Cardiac muscle cell (in vitro differentiated cells and primary cell): ENCODE measurements around the gene FAM222A. TPM values are rescaled to one million over a fixed set of nuclear protein-coding genes. Genes with fewer than 3 reads are reported as not detected.

ENCODE experiments used
- DNase-seq, 2 donors: peaks; one replicate each; pipeline versions ENCODE4 v3.0.0 to v3.0.0-alpha.2; 2010 to 2017; ENCODE audit warnings: low read depth in 1 of 2, low spot score in 1 of 2
- H3K27ac ChIP-seq: fragments of 200-600 bp; sonication (generic); 2 replicates; pipeline ENCODE4 v1.5.1; 2016
- H3K27me3 ChIP-seq: fragments of 200-600 bp; sonication (generic); 2 replicates; pipeline ENCODE4 v1.6.0; 2016; ENCODE audit warnings: control low read depth
- H3K36me3 ChIP-seq: fragments of 200-600 bp; sonication (generic); 2 replicates; pipeline ENCODE4 v1.5.1; 2016; ENCODE audit warnings: control low read depth
- H3K4me1 ChIP-seq: fragments of 200-600 bp; sonication (generic); 2 replicates; pipeline ENCODE4 v1.8.1; 2017; ENCODE audit warnings: low read depth, mild to moderate bottlenecking, mixed run types
- H3K4me3 ChIP-seq: fragments of 200-600 bp; sonication (generic); 2 replicates; pipeline ENCODE4 v1.5.1; 2016; ENCODE audit warnings: mild to moderate bottlenecking
- H3K9me3 ChIP-seq: fragments of 200-600 bp; sonication (generic); 2 replicates; pipeline ENCODE4 v1.5.1; 2017; ENCODE audit warnings: low read depth, mild to moderate bottlenecking, control low read depth
- polyA plus RNA-seq: library from polyadenylated mRNA; unstranded; fragments of >200 nt; fragmentation: Nextera tagmentation; extraction: Ambion mirVana; gene quantifications from 2 replicates; pipeline ENCODE4 v1.2.1, GENCODE V29; 2016
- total RNA-seq: library from RNA; depleted of rRNA; stranded (reverse); fragments of >200 nt; gene quantifications from 2 replicates; pipeline ENCODE4 v1.2.3, GENCODE V29; 2016
- TF ChIP-seq, protein P1 (sequence below): IDR thresholded peaks from 2 replicates; pipeline ENCODE4 v1.5.1; 2012; ENCODE audit warnings: low read depth, mild to moderate bottlenecking, low read length

Gene FAM222A
- total and polyA plus RNA-seq, 2 experiments from 2014 or later = 25.4 to 42.9 TPM

DNA sequence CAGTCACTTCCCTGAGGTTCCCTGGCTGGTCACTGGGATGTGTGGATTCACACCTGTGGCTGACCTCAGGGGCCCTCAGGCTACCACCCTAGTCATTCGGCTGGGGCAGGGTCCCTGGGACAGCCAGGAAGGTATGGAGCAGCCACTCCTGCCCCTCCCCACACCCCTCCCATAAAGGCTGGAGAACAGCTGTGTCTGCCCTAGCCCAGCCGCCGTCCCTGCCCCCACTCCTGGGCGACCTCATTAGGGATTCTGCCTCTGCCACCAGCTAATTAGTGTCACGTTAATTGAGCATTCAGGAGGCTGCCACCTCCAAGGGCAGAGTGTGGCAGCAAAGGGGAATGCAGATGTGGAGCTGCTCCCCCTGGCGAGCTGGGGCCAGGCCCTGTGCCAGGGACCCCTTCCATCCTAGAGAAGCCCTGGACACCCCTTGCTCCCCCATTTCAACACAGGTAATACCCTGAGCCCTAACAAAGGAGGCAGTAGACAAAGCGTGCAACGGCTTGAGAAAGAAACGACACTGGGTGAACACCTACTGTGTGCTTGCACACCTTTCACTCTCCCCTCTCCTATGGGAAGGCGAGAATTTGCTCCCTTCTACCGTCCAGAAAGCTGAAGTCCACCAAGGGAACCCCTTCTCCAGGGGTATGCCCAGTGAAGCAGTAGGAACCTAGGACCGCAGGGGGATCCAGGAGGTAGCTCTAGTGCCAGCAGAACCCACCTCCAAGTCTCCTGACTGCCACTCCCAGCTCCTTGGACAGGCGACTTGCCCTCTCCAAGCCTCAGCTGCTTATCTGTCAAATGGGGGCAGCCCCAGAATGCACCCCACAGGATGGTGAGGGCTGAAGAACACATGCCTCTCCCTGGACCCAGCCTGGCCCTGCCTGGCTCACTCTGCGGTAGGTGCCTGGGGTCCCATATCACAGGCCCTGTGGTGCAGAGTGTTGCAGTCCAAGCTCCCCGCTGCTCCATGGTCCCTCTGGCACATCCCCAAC is 45.1 kb downstream of the FAM222A start:
- TF ChIP-seq, protein P1, sequence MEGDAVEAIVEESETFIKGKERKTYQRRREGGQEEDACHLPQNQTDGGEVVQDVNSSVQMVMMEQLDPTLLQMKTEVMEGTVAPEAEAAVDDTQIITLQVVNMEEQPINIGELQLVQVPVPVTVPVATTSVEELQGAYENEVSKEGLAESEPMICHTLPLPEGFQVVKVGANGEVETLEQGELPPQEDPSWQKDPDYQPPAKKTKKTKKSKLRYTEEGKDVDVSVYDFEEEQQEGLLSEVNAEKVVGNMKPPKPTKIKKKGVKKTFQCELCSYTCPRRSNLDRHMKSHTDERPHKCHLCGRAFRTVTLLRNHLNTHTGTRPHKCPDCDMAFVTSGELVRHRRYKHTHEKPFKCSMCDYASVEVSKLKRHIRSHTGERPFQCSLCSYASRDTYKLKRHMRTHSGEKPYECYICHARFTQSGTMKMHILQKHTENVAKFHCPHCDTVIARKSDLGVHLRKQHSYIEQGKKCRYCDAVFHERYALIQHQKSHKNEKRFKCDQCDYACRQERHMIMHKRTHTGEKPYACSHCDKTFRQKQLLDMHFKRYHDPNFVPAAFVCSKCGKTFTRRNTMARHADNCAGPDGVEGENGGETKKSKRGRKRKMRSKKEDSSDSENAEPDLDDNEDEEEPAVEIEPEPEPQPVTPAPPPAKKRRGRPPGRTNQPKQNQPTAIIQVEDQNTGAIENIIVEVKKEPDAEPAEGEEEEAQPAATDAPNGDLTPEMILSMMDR = no peak
- Histone ChIP-seq H3K27ac (peak overlapping the region; percentile 42), H3K36me3 (no peaks in the 10 kb centered on the region), H3K4me3 (no peak overlapping the region), H3K27me3 (no peaks in the 10 kb centered on the region), H3K9me3 (no peaks in the 10 kb centered on the region), H3K4me1 (peaks cover 20% of the 10 kb centered on the region)
- no peak for DNase-seq

DNA sequence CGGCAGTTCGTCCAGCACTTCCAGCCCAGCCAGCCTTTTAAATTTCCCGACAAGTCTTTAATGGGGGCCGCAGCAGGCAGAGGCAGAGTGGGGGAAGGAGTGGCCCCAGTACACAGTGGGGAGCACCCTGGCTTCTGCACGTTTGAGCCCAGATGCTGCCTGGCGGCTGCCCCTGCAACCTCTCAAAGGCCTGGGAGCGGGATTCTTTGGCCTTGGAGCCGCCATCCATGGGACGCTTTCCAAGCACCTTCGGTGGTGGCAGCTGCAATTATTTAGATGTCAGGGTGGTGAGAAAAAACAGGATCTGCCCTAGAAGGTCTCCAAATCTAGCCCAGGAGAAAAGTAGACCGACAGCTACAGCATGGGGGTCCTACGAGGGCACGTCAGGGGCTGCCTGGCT is 46.0 kb downstream of the FAM222A start:
- H3K4me3 ChIP-seq = no peak overlapping the region
- H3K36me3 ChIP-seq = no peaks in the 10 kb centered on the region
- TF ChIP-seq, protein P1 = no peak
- peaks cover 20% of the 10 kb centered on the region for H3K4me1 ChIP-seq
- H3K9me3 ChIP-seq = no peaks in the 10 kb centered on the region
- no peaks in the 10 kb centered on the region for H3K27me3 ChIP-seq
- peak in 1 of 2 donors; percentile 46 for DNase-seq
- H3K27ac ChIP-seq = peak overlapping the region; percentile 42

DNA sequence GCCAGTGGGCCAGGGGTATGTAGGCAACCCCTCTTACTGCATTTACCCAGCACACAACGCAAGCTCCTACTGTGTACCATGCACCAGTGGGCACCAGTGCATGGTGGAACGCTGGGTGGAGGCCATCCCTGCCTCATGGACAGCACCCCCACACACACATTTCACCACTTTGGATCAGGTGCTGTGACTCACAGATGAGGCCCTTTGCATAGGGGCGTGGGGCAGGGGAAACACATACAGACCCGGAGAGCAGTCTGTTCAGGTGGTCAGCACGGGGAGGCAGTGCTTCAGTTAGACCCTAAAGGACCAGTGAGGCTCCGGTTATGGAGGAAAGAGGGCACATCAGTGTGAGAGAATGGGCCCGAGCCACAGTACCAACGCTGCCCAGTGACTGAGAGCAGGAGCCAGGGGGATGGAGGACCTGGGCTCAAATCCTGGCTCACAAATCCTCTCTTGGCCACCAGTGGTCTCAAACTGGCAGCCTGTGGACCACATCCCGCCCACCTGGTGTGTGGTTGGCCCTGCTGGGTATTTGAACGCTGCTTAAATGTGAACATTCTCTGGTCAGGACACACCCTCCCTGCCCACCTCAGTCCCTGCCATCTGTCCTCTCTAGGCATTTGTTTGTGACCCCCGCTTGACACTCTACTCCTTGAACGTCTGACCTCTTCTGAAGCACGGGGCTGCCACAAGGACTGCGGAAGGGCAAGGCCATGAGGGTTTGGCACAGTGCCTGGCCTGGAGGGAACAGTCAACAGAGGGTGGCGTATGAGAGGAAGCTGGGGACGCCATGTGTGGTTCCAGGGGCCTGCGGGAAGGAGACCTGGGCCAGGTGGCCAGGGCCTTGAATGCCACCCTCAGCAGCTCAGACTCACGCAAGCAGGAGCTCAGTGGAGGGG is 46.7 kb downstream of the FAM222A start:
- Histone ChIP-seq H3K9me3 (no peaks in the 10 kb centered on the region), H3K4me1 (peaks cover 20% of the 10 kb centered on the region), H3K36me3 (no peaks in the 10 kb centered on the region), H3K4me3 (no peak overlapping the region), H3K27me3 (no peaks in the 10 kb centered on the region), H3K27ac (peak overlapping the region; percentile 42)
- DNase-seq = no peak
- TF ChIP-seq, protein P1 = no peak

DNA sequence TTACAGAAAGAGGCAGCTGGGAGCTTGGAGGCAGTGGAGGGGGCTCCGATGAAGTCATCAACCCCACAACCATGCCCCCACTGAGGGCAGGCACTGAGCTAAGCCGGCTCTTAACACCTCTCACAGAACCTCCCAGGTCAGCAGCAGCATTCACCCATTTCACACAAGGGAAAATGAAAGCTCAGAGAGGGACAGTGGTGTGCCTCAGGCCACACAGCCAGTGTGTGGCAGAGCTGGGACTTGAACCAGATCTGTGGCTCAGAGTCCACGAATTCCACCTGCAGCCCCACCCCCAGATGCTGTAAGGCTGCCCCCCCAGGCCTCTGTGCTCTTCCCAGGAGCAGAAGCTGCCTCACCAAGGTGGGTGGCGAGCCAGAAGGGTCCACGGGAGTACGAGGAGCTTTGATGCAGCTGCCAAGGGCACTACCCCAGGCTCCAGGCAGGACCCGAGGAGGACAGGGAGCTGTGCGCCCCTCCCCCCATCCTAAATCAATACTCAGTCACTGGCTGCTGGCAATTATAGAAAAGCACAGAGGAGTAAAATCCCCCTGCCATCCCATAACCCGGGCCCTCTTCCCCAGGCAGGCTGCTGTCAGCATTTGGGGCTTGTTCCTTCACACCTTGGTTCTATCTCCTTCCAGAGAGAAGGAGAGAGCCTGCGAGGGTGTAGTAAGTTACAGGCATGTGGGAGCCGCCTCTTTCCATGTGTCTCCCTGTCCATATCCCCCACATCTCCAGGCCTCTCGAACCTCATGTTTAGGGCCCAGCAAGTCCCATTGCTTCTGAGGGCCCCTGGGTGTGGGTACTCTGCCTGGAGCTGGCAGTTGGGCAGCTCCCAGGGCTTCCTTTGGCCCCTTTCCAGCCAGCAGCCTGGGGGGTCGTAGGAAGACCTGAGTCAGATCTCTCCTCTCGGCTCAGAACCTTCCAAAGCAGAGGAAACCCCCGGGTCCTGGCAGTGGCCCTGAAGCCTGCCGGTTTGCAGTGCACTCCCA is 47.6 kb downstream of the FAM222A start:
- no peak for DNase-seq

More for the DNA sequence above, 47.6 kb downstream of the FAM222A start:
- TF ChIP-seq, protein P1 = no peak
- H3K9me3 ChIP-seq = no peaks in the 10 kb centered on the region
- peaks cover 20% of the 10 kb centered on the region for H3K4me1 ChIP-seq
- H3K27ac ChIP-seq = no peak overlapping the region
- no peaks in the 10 kb centered on the region for H3K27me3 ChIP-seq
- H3K36me3 ChIP-seq = no peaks in the 10 kb centered on the region
- no peak overlapping the region for H3K4me3 ChIP-seq
